ENCODE measurements around the gene SMAD6.

Gene SMAD6

DNA sequence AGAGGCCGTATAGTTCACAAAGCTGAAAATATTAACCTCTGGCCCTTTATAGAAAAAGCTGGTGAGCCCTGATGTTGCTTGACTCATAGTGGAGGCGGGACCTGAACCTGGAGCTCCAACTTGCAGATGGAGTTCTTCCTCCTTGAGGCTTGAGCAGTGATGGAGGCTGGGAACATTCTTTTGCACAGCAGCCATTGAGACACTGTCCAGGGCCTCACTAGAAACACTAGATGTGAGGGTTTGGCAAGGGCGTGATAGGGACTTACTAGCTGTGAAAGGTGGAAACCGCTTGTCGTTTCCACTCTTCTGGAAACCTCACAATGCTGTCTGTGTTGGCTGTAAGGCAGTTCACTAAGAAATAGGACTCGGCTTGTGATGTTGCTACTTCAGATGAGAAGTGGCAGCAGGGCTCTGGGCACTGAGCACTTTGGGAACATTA, 12.5 kb downstream of the SMAD6 start:
- Histone ChIP-seq H3K27me3 (ENCODE audit: insufficient read depth, low read length) (no peaks in the 10 kb centered on the region), H3K36me3 (ENCODE audit: insufficient read depth, low read length) (peaks cover 20% of the 10 kb centered on the region), H3K9ac (ENCODE audit: low read depth, low read length) (no peak overlapping the region), H3K9me3 (ENCODE audit: insufficient read depth, low read depth, low read length) (no peaks in the 10 kb centered on the region), H3K27ac (ENCODE audit: low read depth, low read length) (no peak overlapping the region), H3K4me1 (ENCODE audit: insufficient read depth, low read length) (peaks cover 18% of the 10 kb centered on the region), H3K4me3 (ENCODE audit: low read length) (no peak overlapping the region)
- WGBS: 95% methylated on average over 6 of the region's 6 CpGs

DNA sequence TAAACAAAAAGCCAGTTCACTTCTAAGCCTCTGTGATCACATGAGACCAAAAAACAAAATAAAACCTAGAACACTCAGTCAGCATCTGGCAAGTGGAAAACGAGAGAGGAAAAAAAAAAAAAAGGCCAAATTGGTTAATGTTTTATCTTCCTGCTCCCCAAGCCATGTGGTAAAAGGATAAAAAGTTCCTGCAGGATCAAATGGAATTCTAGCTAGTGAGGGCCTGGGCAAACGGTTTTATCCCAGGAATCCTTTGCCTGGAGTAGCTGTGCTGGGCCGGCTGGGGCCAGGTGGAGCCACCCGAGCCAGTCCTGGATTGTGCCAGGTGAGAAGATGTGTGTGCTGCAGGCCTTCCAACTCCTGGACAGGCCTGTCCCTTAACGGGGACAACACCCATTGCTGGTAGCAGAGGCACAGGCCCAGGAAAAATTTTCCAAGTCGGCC, 13.2 kb downstream of the SMAD6 start:
- 81% methylated on average over 6 of the region's 6 CpGs for WGBS
- Histone ChIP-seq H3K4me3 (ENCODE audit: low read length) (no peak overlapping the region), H3K36me3 (ENCODE audit: insufficient read depth, low read length) (peaks cover 20% of the 10 kb centered on the region), H3K4me1 (ENCODE audit: insufficient read depth, low read length) (peaks cover 18% of the 10 kb centered on the region), H3K9me3 (ENCODE audit: insufficient read depth, low read depth, low read length) (no peaks in the 10 kb centered on the region), H3K9ac (ENCODE audit: low read depth, low read length) (no peak overlapping the region), H3K27ac (ENCODE audit: low read depth, low read length) (no peak overlapping the region), H3K27me3 (ENCODE audit: insufficient read depth, low read length) (no peaks in the 10 kb centered on the region)

DNA sequence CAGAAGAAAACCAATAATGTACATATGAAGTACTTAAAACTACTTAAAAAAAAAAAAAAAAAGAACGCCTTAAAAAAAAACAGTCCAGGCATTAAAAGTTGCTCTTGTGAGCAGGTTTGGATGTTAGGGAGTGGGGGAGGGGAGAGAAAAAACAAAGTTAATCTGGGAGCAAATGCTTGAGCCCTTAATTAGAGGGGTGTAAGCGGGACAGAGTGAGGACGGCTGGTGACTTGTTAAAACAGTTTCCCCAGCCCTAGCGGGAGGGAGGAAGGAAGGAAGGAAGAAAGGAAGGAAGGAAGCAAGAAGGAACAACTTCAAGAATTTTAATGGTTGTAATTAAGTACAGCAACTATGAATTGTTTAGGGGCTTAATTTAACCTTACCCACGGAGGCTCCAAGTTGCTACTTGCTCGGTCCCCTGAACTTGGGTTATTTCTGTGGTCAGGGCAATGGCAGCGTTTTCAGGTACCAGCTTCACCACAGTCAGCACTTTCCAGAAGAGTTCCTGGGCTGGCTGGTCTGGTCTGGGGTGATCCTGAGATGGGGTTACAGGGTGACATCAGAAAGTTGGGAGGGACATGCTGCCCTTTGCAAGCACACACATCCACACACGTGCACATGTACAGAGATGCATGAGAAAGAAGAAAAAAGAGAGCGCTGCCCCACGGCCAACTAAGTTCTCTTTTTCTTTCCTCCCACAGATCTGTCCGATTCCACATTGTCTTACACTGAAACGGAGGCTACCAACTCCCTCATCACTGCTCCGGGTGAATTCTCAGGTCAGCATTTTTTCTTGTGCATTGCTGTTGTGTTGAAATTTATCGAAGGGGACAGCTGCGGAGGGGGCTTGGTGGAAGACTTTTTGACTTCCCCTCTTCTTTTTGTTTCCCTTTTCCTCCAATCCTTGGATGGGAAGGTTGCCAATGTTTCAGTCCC, 14.0 kb downstream of the SMAD6 start:
- Histone ChIP-seq H3K27ac (ENCODE audit: low read depth, low read length) (no peak overlapping the region), H3K9ac (ENCODE audit: low read depth, low read length) (no peak overlapping the region), H3K4me1 (ENCODE audit: insufficient read depth, low read length) (peaks cover 18% of the 10 kb centered on the region), H3K4me3 (ENCODE audit: low read length) (no peak overlapping the region), H3K27me3 (ENCODE audit: insufficient read depth, low read length) (no peaks in the 10 kb centered on the region), H3K9me3 (ENCODE audit: insufficient read depth, low read depth, low read length) (no peaks in the 10 kb centered on the region), H3K36me3 (ENCODE audit: insufficient read depth, low read length) (peaks cover 20% of the 10 kb centered on the region)
- 91% methylated on average over 11 of the region's 15 CpGs for WGBS

DNA sequence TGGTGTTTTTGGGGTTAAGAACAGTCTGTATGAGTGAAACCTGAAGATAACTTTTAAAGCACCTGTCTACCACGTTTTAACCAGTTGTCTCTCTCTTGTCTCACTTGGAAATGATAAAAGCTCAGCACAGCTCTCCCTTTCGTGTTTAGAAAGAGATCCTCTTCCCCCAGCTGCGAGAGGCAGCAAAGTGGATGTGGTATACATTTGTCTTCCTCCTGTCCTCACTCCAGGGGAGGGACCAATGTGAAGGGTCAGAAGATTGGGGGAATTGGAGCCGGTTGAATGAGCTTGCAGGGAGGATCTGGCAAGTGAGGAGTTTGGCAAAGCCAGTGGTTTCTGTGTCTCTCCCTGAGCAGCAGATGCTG, 14.6 kb downstream of the SMAD6 start:
- Histone ChIP-seq H3K9me3 (ENCODE audit: insufficient read depth, low read depth, low read length) (no peaks in the 10 kb centered on the region), H3K4me1 (ENCODE audit: insufficient read depth, low read length) (peaks cover 18% of the 10 kb centered on the region), H3K27me3 (ENCODE audit: insufficient read depth, low read length) (no peaks in the 10 kb centered on the region), H3K4me3 (ENCODE audit: low read length) (no peak overlapping the region), H3K36me3 (ENCODE audit: insufficient read depth, low read length) (peaks cover 20% of the 10 kb centered on the region), H3K27ac (ENCODE audit: low read depth, low read length) (no peak overlapping the region), H3K9ac (ENCODE audit: low read depth, low read length) (no peak overlapping the region)
- WGBS: 92% methylated on average over 4 of the region's 4 CpGs

DNA sequence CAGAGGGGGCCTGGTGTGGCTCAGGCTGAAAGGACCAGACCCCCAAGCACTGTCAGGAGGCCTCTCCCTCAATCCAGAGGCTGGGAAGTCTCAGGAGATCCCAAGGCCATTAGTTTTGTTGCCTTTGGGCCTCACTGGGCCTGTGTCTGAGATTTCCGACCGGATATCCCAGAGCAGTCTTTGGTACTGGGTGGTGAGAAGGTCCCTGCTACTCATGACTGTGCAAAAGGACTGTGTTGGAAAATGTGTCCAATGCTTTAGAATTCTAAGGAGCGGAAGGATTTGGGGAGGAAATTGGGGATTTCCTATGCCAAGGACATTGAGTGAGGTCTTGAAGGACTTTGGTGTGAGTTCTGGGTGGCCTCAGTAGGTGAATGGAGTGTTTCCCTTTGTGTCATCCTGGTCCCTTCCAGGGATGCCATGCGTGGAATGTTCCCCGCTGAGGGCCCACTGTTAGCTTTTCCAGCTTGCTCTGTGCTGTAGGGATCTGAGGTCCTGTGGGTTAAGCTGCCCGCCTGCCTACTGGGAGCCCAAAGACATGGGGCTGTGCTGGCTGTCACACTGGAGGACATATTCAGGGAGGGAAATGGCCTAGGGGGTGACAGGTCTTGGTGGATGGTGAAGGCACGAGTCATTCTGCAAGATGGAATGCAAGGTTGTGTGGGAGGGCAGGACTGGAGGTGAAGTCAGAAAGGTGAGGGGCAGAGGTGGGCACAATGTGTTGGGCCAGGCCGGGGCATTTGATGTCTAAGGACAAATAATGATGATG, 16.4 kb downstream of the SMAD6 start:
- H3K27ac ChIP-seq (ENCODE audit: low read depth, low read length): no peak overlapping the region
- H3K27me3 ChIP-seq (ENCODE audit: insufficient read depth, low read length): no peaks in the 10 kb centered on the region
- 89% methylated on average over 8 of the region's 8 CpGs for WGBS
- peaks cover 20% of the 10 kb centered on the region for H3K36me3 ChIP-seq (ENCODE audit: insufficient read depth, low read length)
- no peak overlapping the region for H3K9ac ChIP-seq (ENCODE audit: low read depth, low read length)
- H3K4me3 ChIP-seq (ENCODE audit: low read length): no peak overlapping the region
- H3K9me3 ChIP-seq (ENCODE audit: insufficient read depth, low read depth, low read length): no peaks in the 10 kb centered on the region
- H3K4me1 ChIP-seq (ENCODE audit: insufficient read depth, low read length): peaks cover 18% of the 10 kb centered on the region

DNA sequence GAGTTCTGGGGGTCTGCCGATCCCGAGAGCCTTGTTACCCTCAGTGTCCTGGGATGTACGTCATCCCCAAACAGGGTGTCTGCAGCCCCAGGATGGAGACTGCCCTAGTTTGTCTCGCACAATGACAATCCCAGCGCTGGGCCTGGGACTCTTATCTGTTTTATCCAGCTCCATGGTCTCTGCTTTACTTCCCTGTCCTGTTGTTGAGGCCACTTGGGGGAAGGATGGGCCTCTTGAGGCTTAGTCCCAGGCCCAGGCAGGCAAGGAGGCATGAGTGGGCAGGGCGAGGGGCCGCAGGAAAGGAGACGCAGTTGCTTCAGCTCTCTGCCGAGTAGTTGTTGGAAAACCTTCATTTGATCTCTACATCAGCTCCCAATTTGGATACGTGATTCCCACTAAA, 17.4 kb downstream of the SMAD6 start:
- Histone ChIP-seq H3K4me3 (ENCODE audit: low read length) (no peak overlapping the region), H3K9ac (ENCODE audit: low read depth, low read length) (no peak overlapping the region)
- WGBS: 91% methylated on average over 10 of the region's 10 CpGs

DNA sequence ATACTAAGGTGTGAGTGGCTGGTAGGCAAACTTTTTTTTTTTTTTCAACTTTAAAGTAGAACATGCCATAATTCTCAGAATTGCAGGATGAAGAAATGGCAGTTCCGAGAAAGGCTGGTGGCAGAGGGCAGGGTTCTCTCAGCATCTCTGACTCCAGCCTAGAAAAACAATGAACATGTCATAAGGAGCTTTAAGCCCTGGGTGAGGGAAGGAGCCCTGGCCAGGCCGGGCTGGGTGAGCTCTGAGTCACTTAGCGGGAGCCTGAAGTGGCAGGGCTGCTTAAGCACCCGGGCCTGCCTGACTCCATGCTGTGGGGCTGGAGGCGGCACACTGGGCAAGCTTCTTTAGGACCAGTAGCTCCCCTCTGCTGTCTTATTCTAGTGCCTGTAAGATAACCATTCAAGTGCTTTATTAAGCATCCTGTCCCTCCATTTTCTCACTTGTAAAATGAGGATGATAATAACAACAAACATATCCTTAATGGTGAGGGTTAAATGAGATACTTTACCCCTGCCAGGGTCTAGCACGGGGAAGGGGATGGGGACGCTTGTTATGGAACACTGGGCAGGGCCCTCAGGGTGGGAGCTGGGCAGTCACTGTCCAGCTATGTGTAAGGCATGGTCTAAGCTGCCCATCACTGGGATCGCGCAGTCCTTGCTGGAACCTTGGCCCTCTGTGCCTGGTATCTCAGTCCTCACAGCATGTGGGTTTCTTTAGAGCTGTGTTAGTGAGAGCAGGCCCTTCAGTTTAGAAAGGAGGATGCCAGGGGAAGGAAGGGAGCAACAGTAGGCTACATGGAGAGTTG, 18.4 kb downstream of the SMAD6 start:
- no peak overlapping the region for H3K9ac ChIP-seq (ENCODE audit: low read depth, low read length)
- no peaks in the 10 kb centered on the region for H3K27me3 ChIP-seq (ENCODE audit: insufficient read depth, low read length)
- peaks cover 20% of the 10 kb centered on the region for H3K36me3 ChIP-seq (ENCODE audit: insufficient read depth, low read length)
- no peak overlapping the region for H3K27ac ChIP-seq (ENCODE audit: low read depth, low read length)
- 88% methylated on average over 9 of the region's 9 CpGs for WGBS
- no peaks in the 10 kb centered on the region for H3K9me3 ChIP-seq (ENCODE audit: insufficient read depth, low read depth, low read length)
- peaks cover 7% of the 10 kb centered on the region; the same call in 1 of the 2 replicates for H3K4me1 ChIP-seq (ENCODE audit: insufficient read depth, low read length)
- H3K4me3 ChIP-seq (ENCODE audit: low read length): no peak overlapping the region

More for the DNA sequence above, 17.4 kb downstream of the SMAD6 start:
- H3K27ac ChIP-seq (ENCODE audit: low read depth, low read length): no peak overlapping the region
- H3K36me3 ChIP-seq (ENCODE audit: insufficient read depth, low read length): peaks cover 20% of the 10 kb centered on the region
- peaks cover 11% of the 10 kb centered on the region; the same call in 1 of the 2 replicates for H3K4me1 ChIP-seq (ENCODE audit: insufficient read depth, low read length)
- H3K9me3 ChIP-seq (ENCODE audit: insufficient read depth, low read depth, low read length): no peaks in the 10 kb centered on the region
- no peaks in the 10 kb centered on the region for H3K27me3 ChIP-seq (ENCODE audit: insufficient read depth, low read length)

DNA sequence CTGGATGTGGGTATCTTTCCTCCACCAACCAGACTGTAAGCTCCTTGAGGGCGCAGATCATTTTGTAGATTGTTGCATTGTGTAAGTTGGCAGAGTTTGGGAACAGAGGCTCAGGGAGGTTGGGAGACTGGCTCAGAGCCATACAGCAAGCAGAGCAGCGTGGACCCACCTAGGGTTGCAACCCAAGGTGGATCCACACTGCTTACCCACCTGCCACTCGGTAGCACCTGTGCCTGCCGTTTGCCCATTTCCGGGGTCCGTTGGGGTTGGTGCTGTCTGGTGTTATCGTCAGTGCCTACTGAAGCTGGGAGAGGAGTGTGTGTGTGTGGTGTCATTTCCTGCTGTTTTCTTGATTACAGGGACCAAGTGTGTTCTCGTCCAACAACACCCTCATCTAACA, 19.0 kb downstream of the SMAD6 start:
- peaks cover 18% of the 10 kb centered on the region for H3K36me3 ChIP-seq (ENCODE audit: insufficient read depth, low read length)
- no peak overlapping the region for H3K9ac ChIP-seq (ENCODE audit: low read depth, low read length)
- H3K4me3 ChIP-seq (ENCODE audit: low read length): no peak overlapping the region
- no peaks in the 10 kb centered on the region for H3K27me3 ChIP-seq (ENCODE audit: insufficient read depth, low read length)
- H3K27ac ChIP-seq (ENCODE audit: low read depth, low read length): no peak overlapping the region
- peaks cover 1% of the 10 kb centered on the region; the same call in 1 of the 2 replicates for H3K4me1 ChIP-seq (ENCODE audit: insufficient read depth, low read length)
- 96% methylated on average over 7 of the region's 8 CpGs for WGBS
- no peaks in the 10 kb centered on the region for H3K9me3 ChIP-seq (ENCODE audit: insufficient read depth, low read depth, low read length)

DNA sequence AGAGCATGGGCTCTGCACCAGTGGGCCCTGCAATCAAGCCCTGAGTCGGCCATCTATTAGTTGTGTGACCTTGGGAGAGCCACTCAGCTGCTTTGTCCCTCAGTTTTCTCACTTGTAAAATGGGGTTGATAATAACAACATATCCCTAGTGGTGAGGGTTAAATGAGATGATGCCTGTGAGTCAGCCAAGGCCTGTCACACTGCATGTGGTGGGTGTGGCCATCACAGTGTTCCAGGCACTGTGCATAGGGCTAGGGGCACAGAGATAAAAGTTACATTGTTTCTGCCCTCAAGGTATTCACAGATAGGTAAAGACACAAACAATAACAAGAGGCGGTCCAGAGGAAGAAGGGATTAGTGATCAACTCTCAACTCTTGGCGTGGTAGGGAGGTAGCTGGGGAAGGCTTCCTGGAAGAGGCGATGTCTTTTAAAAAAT, 19.5 kb downstream of the SMAD6 start:
- Histone ChIP-seq H3K27ac (ENCODE audit: low read depth, low read length) (no peak overlapping the region), H3K4me1 (ENCODE audit: insufficient read depth, low read length) (no peaks in the 10 kb centered on the region), H3K9ac (ENCODE audit: low read depth, low read length) (no peak overlapping the region), H3K36me3 (ENCODE audit: insufficient read depth, low read length) (peaks cover 14% of the 10 kb centered on the region), H3K4me3 (ENCODE audit: low read length) (no peak overlapping the region), H3K9me3 (ENCODE audit: insufficient read depth, low read depth, low read length) (no peaks in the 10 kb centered on the region), H3K27me3 (ENCODE audit: insufficient read depth, low read length) (no peaks in the 10 kb centered on the region)
- WGBS: 89% methylated on average over 4 of the region's 4 CpGs

DNA sequence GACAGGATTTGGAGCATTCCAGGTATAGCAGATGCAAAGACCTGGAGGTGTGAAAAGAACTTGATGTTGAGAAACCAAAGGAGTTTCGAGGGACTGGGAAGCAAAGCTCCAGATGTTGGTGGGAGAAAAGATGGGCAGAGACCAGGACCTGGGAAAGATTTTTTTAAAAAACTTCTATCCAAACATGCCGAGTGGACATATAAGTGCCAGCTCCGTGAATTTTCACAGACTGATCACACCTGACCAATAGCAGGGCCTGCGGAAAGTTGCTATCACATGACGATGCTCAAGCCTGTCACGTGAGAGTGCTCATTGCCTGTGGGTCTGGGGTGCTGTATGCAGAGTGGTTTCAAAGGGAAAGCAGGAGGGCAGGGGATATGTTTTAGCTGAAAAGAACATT, 19.9 kb downstream of the SMAD6 start:
- Histone ChIP-seq H3K4me1 (ENCODE audit: insufficient read depth, low read length) (no peaks in the 10 kb centered on the region), H3K27ac (ENCODE audit: low read depth, low read length) (no peak overlapping the region), H3K9me3 (ENCODE audit: insufficient read depth, low read depth, low read length) (no peaks in the 10 kb centered on the region), H3K27me3 (ENCODE audit: insufficient read depth, low read length) (no peaks in the 10 kb centered on the region), H3K9ac (ENCODE audit: low read depth, low read length) (no peak overlapping the region), H3K36me3 (ENCODE audit: insufficient read depth, low read length) (peaks cover 12% of the 10 kb centered on the region), H3K4me3 (ENCODE audit: low read length) (no peak overlapping the region)
- 75% methylated on average over 6 of the region's 6 CpGs for WGBS
